HEK293 (cell line): ENCODE measurements around the gene RGL3.

Source experiments
- CTCF ChIA-PET: fragments of 350-600 bp; formaldehyde crosslinking; extraction: SDS; loops from one replicate; lab custom pipeline; 2021; ENCODE audit warnings: antibody characterized with exemption; lab: Yijun Ruan, JAX
- POLR2A ChIA-PET: fragments of 300-600 bp; formaldehyde crosslinking; extraction: SDS; loops from one replicate; lab custom pipeline; 2020; ENCODE audit warnings: antibody characterized with exemption, inconsistent platforms; lab: Yijun Ruan, JAX
- H3K27ac ChIP-seq: fragments of 200-500 bp; sonication (Bioruptor generic); 2 replicates; pipeline ENCODE4 v1.5.1; 2014; ENCODE audit warnings: low read depth, low read length, control low read depth, inconsistent platforms; ENCODE audit errors: extremely low read depth
- H3K36me3 ChIP-seq, 2 experiments: fragments of 200-500 bp in 1 of 2; sonication (Bioruptor generic) in 1 of 2; 1 replicate in 1 of 2; 2 replicates in 1 of 2; pipeline ENCODE4 v1.5.1; 2014 to 2017; ENCODE audit warnings: inconsistent platforms in 2 of 2, low read length in 2 of 2; ENCODE audit not compliant: control insufficient read depth in 2 of 2, insufficient read depth in 1 of 2
- H3K4me1 ChIP-seq: fragments of 200-500 bp; sonication (Bioruptor generic); 2 replicates; pipeline ENCODE4 v1.5.1; 2014; ENCODE audit warnings: mild to moderate bottlenecking, low read length, inconsistent platforms; ENCODE audit not compliant: control insufficient read depth, insufficient read depth
- H3K4me3 ChIP-seq: 2 replicates; pipeline ENCODE4 v1.5.1; 2011; ENCODE audit warnings: low read depth, mild to moderate bottlenecking, control low read depth, low read length, moderate library complexity
- H3K9me3 ChIP-seq: fragments of 200-500 bp; sonication (Bioruptor generic); 2 replicates; pipeline ENCODE4 v1.5.1; 2014; ENCODE audit warnings: low read depth, low read length, inconsistent platforms; ENCODE audit not compliant: control insufficient read depth, insufficient read depth
- GLIS2 ChIP-seq: fragments of 450-650 bp; formaldehyde crosslinking; IDR thresholded peaks from 2 replicates; pipeline ENCODE4 v1.5.1; 2016; ENCODE audit warnings: missing biosample characterization, missing genetic modification characterization
- MZF1 ChIP-seq: fragments of 450-650 bp; formaldehyde crosslinking; IDR thresholded peaks from 2 replicates; pipeline ENCODE4 v1.5.1; 2017; ENCODE audit warnings: missing biosample characterization, missing genetic modification characterization, borderline replicate concordance
- PBX3 ChIP-seq: sonication (generic); formaldehyde crosslinking; IDR thresholded peaks from 2 replicates; pipeline ENCODE4 v1.8.1; 2022; ENCODE audit warnings: mild to moderate bottlenecking, moderate library complexity, missing genetic modification reagents
- PRDM1 ChIP-seq: fragments of 450-650 bp; formaldehyde crosslinking; IDR thresholded peaks from 2 replicates; pipeline ENCODE4; 2016; ENCODE audit warnings: missing biosample characterization, missing genetic modification characterization
- ZBTB26 ChIP-seq: fragments of 450-650 bp; formaldehyde crosslinking; optimal IDR thresholded peaks from 2 replicates; pipeline ENCODE3; 2016; ENCODE audit warnings: missing biosample characterization, mild to moderate bottlenecking, missing genetic modification characterization
- ZNF16 ChIP-seq: fragments of 450-650 bp; formaldehyde crosslinking; IDR thresholded peaks from 2 replicates; pipeline ENCODE4 v1.5.1; 2016; ENCODE audit warnings: low read depth, missing biosample characterization, missing genetic modification characterization
- ZNF221 ChIP-seq: fragments of 450-650 bp; formaldehyde crosslinking; IDR thresholded peaks from 2 replicates; pipeline ENCODE4 v1.5.1; 2017; ENCODE audit warnings: missing biosample characterization, missing genetic modification characterization, borderline replicate concordance
- ZNF292 ChIP-seq: fragments of 450-650 bp; formaldehyde crosslinking; IDR thresholded peaks from 2 replicates; pipeline ENCODE4 v1.5.1; 2016; ENCODE audit warnings: low read depth, missing biosample characterization, missing genetic modification characterization, borderline replicate concordance
- ZNF398 ChIP-seq: fragments of 450-650 bp; formaldehyde crosslinking; IDR thresholded peaks from 2 replicates; pipeline ENCODE4 v1.5.1; 2017; ENCODE audit warnings: missing biosample characterization, missing genetic modification characterization
- ZNF514 ChIP-seq: fragments of 450-650 bp; formaldehyde crosslinking; IDR thresholded peaks from 2 replicates; pipeline ENCODE4 v1.5.1; 2016; ENCODE audit warnings: missing biosample characterization, missing genetic modification characterization
- ZNF549 ChIP-seq: fragments of 450-650 bp; IDR thresholded peaks from 2 replicates; pipeline ENCODE4 v1.5.1; 2018; ENCODE audit warnings: missing biosample characterization, missing genetic modification characterization, mild to moderate bottlenecking, inconsistent platforms, moderate library complexity
- ZNF580 ChIP-seq: fragments of 450-650 bp; formaldehyde crosslinking; IDR thresholded peaks from 2 replicates; pipeline ENCODE4 v1.5.1; 2016; ENCODE audit warnings: missing biosample characterization, missing genetic modification characterization
- ZNF585B ChIP-seq: fragments of 450-650 bp; formaldehyde crosslinking; IDR thresholded peaks from 2 replicates; pipeline ENCODE4 v1.5.1; 2016; ENCODE audit warnings: missing biosample characterization, missing genetic modification characterization
- ZNF596 ChIP-seq: fragments of 450-650 bp; IDR thresholded peaks from 2 replicates; pipeline ENCODE4 v1.5.0; 2018; ENCODE audit warnings: missing biosample characterization, mild to moderate bottlenecking, missing genetic modification characterization, moderate library complexity
- ZNF704 ChIP-seq: fragments of 450-650 bp; formaldehyde crosslinking; IDR thresholded peaks from 2 replicates; pipeline ENCODE4 v1.5.1; 2016; ENCODE audit warnings: missing biosample characterization, missing genetic modification characterization
- ZNF707 ChIP-seq: fragments of 450-650 bp; formaldehyde crosslinking; IDR thresholded peaks from 2 replicates; pipeline ENCODE4 v1.5.1; 2016; ENCODE audit warnings: missing biosample characterization, missing genetic modification characterization
- ZNF843 ChIP-seq: fragments of 450-650 bp; formaldehyde crosslinking; IDR thresholded peaks from 2 replicates; pipeline ENCODE4 v1.5.1; 2016; ENCODE audit warnings: missing biosample characterization, missing genetic modification characterization
- ZSCAN30 ChIP-seq: fragments of 450-650 bp; IDR thresholded peaks from 2 replicates; pipeline ENCODE4 v1.5.1; 2018; ENCODE audit warnings: missing biosample characterization, mild to moderate bottlenecking, missing genetic modification characterization, moderate library complexity
- TF ChIP-seq, protein P1 (sequence below): fragments of 450-650 bp; formaldehyde crosslinking; conservative IDR thresholded peaks from 2 replicates; pipeline ENCODE4 v1.5.1; 2016; ENCODE audit warnings: low read depth, missing biosample characterization, missing genetic modification characterization
- TF ChIP-seq, protein P2 (sequence below): fragments of 450-650 bp; formaldehyde crosslinking; IDR thresholded peaks from 2 replicates; pipeline ENCODE4 v1.5.1; 2017; ENCODE audit warnings: missing biosample characterization, mild to moderate bottlenecking, missing genetic modification characterization, moderate library complexity
- TF ChIP-seq, protein P3 (sequence below): fragments of 450-650 bp; IDR thresholded peaks from 2 replicates; pipeline ENCODE4 v1.5.1; 2018; ENCODE audit warnings: missing biosample characterization, missing genetic modification characterization

Gene RGL3

GRCh38 chr19:11378319-11379189 lies 40.6 kb downstream of the RGL3 start (continued):
- TF ChIP-seq ZBTB26 (tag by site-specific recombination): no peak
- no peak for TF ChIP-seq PRDM1 (tag by site-specific recombination)
- no peak for TF ChIP-seq ZNF843 (tag by site-specific recombination)
- TF ChIP-seq, protein P1, sequence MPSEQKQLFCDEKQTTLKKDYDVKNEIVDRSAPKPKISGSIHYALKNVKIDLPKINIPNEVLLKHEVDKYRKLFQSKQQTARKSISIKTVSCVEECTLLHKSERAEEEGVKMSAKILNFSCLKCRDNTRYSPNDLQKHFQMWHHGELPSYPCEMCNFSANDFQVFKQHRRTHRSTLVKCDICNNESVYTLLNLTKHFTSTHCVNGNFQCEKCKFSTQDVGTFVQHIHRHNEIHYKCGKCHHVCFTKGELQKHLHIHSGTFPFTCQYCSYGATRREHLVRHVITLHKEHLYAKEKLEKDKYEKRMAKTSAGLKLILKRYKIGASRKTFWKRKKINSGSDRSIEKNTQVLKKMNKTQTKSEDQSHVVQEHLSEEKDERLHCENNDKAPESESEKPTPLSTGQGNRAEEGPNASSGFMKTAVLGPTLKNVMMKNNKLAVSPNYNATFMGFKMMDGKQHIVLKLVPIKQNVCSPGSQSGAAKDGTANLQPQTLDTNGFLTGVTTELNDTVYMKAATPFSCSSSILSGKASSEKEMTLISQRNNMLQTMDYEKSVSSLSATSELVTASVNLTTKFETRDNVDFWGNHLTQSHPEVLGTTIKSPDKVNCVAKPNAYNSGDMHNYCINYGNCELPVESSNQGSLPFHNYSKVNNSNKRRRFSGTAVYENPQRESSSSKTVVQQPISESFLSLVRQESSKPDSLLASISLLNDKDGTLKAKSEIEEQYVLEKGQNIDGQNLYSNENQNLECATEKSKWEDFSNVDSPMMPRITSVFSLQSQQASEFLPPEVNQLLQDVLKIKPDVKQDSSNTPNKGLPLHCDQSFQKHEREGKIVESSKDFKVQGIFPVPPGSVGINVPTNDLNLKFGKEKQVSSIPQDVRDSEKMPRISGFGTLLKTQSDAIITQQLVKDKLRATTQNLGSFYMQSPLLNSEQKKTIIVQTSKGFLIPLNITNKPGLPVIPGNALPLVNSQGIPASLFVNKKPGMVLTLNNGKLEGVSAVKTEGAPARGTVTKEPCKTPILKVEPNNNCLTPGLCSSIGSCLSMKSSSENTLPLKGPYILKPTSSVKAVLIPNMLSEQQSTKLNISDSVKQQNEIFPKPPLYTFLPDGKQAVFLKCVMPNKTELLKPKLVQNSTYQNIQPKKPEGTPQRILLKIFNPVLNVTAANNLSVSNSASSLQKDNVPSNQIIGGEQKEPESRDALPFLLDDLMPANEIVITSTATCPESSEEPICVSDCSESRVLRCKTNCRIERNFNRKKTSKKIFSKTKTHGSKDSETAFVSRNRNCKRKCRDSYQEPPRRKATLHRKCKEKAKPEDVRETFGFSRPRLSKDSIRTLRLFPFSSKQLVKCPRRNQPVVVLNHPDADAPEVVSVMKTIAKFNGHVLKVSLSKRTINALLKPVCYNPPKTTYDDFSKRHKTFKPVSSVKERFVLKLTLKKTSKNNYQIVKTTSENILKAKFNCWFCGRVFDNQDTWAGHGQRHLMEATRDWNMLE (tag by site-specific recombination): no peak
- TF ChIP-seq MZF1: no peak
- TF ChIP-seq GLIS2: peak; percentile 31; the same call in 1 of the 2 replicates
- no peak for TF ChIP-seq ZSCAN30 (tag by site-specific recombination)
- peak; percentile 34; the same call in 1 of the 2 replicates for TF ChIP-seq ZNF398 (tag by site-specific recombination)
- no peak for TF ChIP-seq ZNF221 (tag by site-specific recombination)
- TF ChIP-seq ZNF704 (tag by site-specific recombination): no peak
- no peak for TF ChIP-seq ZNF596 (tag by site-specific recombination)
- TF ChIP-seq ZNF585B (tag by site-specific recombination): no peak
- TF ChIP-seq ZNF514 (tag by site-specific recombination): no peak
- TF ChIP-seq, all 188 proteins: peak for 14

GRCh38 chr19:11377756-11378155 lies 41.4 kb downstream of the RGL3 start:
- Histone ChIP-seq H3K4me3 (no peak overlapping the region), H3K4me1 (peaks cover 4% of the 10 kb centered on the region; the same call in 1 of the 2 replicates), H3K36me3 (peaks cover 0 to 21% of the 10 kb centered on the region in 2 experiments; a peak in 2 of 3 replicates), H3K27ac (no peak overlapping the region), H3K9me3 (no peaks in the 10 kb centered on the region)
- ChIA-PET POLR2A (interaction anchor here (0.6 to 1.7 kb wide), 3 partner anchors 68 to 181 kb away, joined by 3 to 13 read pairs (median 4); partner anchors contain the start of gene ELOF1), CTCF (interaction anchor here (0.6 to 2.1 kb wide), 17 partner anchors 13 to 894 kb away, joined by 3 to 11 read pairs (median 4); partner anchors contain the start of genes ODAD3, PRKCSH and TSPAN16)
- TF ChIP-seq ZNF16 (tag by site-specific recombination) (no peak), ZNF580 (tag by site-specific recombination) (no peak), ZNF292 (tag by site-specific recombination) (no peak), ZNF707 (no peak), PBX3 (no peak), ZNF549 (tag by site-specific recombination) (no peak)
- TF ChIP-seq, protein P2, sequence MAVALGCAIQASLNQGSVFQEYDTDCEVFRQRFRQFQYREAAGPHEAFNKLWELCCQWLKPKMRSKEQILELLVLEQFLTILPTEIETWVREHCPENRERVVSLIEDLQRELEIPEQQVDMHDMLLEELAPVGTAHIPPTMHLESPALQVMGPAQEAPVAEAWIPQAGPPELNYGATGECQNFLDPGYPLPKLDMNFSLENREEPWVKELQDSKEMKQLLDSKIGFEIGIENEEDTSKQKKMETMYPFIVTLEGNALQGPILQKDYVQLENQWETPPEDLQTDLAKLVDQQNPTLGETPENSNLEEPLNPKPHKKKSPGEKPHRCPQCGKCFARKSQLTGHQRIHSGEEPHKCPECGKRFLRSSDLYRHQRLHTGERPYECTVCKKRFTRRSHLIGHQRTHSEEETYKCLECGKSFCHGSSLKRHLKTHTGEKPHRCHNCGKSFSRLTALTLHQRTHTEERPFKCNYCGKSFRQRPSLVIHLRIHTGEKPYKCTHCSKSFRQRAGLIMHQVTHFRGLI (tag by site-specific recombination): no peak
- TF ChIP-seq, protein P3, sequence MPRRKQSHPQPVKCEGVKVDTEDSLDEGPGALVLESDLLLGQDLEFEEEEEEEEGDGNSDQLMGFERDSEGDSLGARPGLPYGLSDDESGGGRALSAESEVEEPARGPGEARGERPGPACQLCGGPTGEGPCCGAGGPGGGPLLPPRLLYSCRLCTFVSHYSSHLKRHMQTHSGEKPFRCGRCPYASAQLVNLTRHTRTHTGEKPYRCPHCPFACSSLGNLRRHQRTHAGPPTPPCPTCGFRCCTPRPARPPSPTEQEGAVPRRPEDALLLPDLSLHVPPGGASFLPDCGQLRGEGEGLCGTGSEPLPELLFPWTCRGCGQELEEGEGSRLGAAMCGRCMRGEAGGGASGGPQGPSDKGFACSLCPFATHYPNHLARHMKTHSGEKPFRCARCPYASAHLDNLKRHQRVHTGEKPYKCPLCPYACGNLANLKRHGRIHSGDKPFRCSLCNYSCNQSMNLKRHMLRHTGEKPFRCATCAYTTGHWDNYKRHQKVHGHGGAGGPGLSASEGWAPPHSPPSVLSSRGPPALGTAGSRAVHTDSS (tag by site-specific recombination): no peak
